GM12878 (cell line): ENCODE measurements around the gene HYAL4. TPM values are rescaled to one million over a fixed set of nuclear protein-coding genes. Genes with fewer than 3 reads are reported as not detected.

ENCODE experiments used
- CBFB ChIP-seq: IDR thresholded peaks from 2 replicates; pipeline ENCODE4 v1.6.1; 2016; ENCODE audit warnings: antibody characterized with exemption, low read depth
- CREB1 ChIP-seq: IDR thresholded peaks from 2 replicates; pipeline ENCODE4 v1.6.1; 2012; ENCODE audit warnings: low read depth, mild to moderate bottlenecking, inconsistent platforms
- CTCF ChIP-seq, 3 experiments: IDR thresholded peaks in 2 of 3; conservative IDR thresholded peaks in 1 of 3; 2 replicates each; pipeline ENCODE4 v1.5.1; 2011; ENCODE audit warnings: low read depth in 3 of 3, low read length in 3 of 3, mild to moderate bottlenecking in 3 of 3, control low read depth in 2 of 3, moderate library complexity in 2 of 3, inconsistent platforms in 1 of 3, mixed read lengths in 1 of 3; ENCODE audit not compliant: control insufficient read depth in 2 of 3, insufficient read depth in 1 of 3; ENCODE audit errors: extremely low read depth in 1 of 3
- ETV6 ChIP-seq, 2 experiments: fragments of 450-650 bp in 1 of 2; IDR thresholded peaks in 1 of 2; conservative IDR thresholded peaks in 1 of 2; 2 replicates each; pipeline ENCODE4 v1.6.1; 2014; ENCODE audit warnings: antibody characterized with exemption in 1 of 2, borderline replicate concordance in 1 of 2, low read depth in 1 of 2, mild to moderate bottlenecking in 1 of 2, moderate library complexity in 1 of 2
- GATAD2B ChIP-seq: fragments of 450-650 bp; conservative IDR thresholded peaks from 2 replicates; pipeline ENCODE4 v1.6.1; 2017; ENCODE audit warnings: low read depth, mild to moderate bottlenecking, moderate library complexity
- KAT2A ChIP-seq: conservative IDR thresholded peaks from 2 replicates; pipeline ENCODE4 v1.6.1; 2011; ENCODE audit warnings: low read depth, low read length; ENCODE audit not compliant: control insufficient read depth
- MEF2A ChIP-seq: IDR thresholded peaks from 2 replicates; pipeline ENCODE4 v1.6.1; 2011; ENCODE audit warnings: low read depth, mild to moderate bottlenecking, low read length, moderate library complexity; ENCODE audit not compliant: insufficient read depth
- MYB ChIP-seq: fragments of 150-350 bp; IDR thresholded peaks from 2 replicates; pipeline ENCODE4 v1.6.1; 2014; ENCODE audit warnings: mild to moderate bottlenecking, low read depth, low read length, borderline replicate concordance
- RCOR1 ChIP-seq: conservative IDR thresholded peaks from 2 replicates; pipeline ENCODE4 v1.6.1; 2012; ENCODE audit warnings: low read depth, low read length, improper control_type of control experiment
- SP1 ChIP-seq: IDR thresholded peaks from one replicate; pipeline ENCODE4 v1.6.1; 2011; ENCODE audit warnings: low read depth, low read length
- SPI1 ChIP-seq: IDR thresholded peaks from 2 replicates; pipeline ENCODE4 v1.6.1; 2011; ENCODE audit warnings: low read depth, mild to moderate bottlenecking, low read length, moderate library complexity, borderline replicate concordance; ENCODE audit not compliant: insufficient read depth
- SUPT20H ChIP-seq: IDR thresholded peaks from 2 replicates; pipeline ENCODE4 v1.6.1; 2011; ENCODE audit warnings: low read depth, mild to moderate bottlenecking, low read length, moderate library complexity, borderline replicate concordance; ENCODE audit not compliant: control insufficient read depth
- ZNF384 ChIP-seq: IDR thresholded peaks from 2 replicates; pipeline ENCODE4 v1.6.1; 2012; ENCODE audit warnings: low read depth, mild to moderate bottlenecking, low read length, improper control_type of control experiment, borderline replicate concordance
- polyA plus RNA-seq, 11 experiments: library from polyadenylated mRNA; depleted of rRNA in 4 of 11; unstranded in 6 of 11; stranded (reverse) in 5 of 11; fragments of >200 nt; fragmentation: Nextera tagmentation in 4 of 11; fragmentation: Illumina TruSeq in 1 of 11; extraction: Ambion mirVana in 4 of 11; extraction: Trizol in 1 of 11; gene quantifications; 1 replicate in 1 of 11; 2 replicates in 10 of 11; pipeline versions ENCODE4 v1.2.1 to v1.2.3, GENCODE V29; 2011 to 2016; ENCODE audit warnings: inconsistent platforms in 2 of 11, missing spikeins in 2 of 11, low read depth in 1 of 11
- total RNA-seq, 4 experiments: library from RNA; depleted of rRNA in 3 of 4; stranded (reverse); fragments of >200 nt in 3 of 4; fragmentation: Illumina TruSeq in 1 of 4; extraction: Trizol in 1 of 4; gene quantifications; 2 replicates each; pipeline versions ENCODE4 v1.2.1 to v1.2.3, GENCODE V29; 2013 to 2021
- TF ChIP-seq, protein P1 (sequence below): fragments of 450-650 bp; IDR thresholded peaks from 2 replicates; pipeline ENCODE4 v1.6.1; 2018; ENCODE audit warnings: mild to moderate bottlenecking, low read depth, moderate library complexity; ENCODE audit not compliant: partially characterized antibody
- TF ChIP-seq, protein P2 (sequence below): fragments of 450-650 bp; IDR thresholded peaks from 2 replicates; pipeline ENCODE4 v1.6.1; 2017; ENCODE audit warnings: antibody characterized with exemption, mild to moderate bottlenecking, moderate library complexity
- TF ChIP-seq, protein P3 (sequence below): fragments of 150-350 bp; IDR thresholded peaks from 2 replicates; pipeline ENCODE4 v1.6.1; 2016; ENCODE audit warnings: low read depth, low read length

Gene HYAL4
- total and polyA plus RNA-seq, 10 of the 15 experiments (the other 5 are each of a cell fraction or from before 2014, with no cell fraction given), result 0.14 to 0.88 (median 0.26) TPM; not detected in 1

- TF ChIP-seq MEF2A, result 0 out of 2 replicates have a peak, but pooled peaks have one; percentile 10
- TF ChIP-seq SPI1, result peak; percentile 25; the same call in 1 of the 2 replicates
- no peak for TF ChIP-seq MYB
- peak; percentile 57 for TF ChIP-seq SP1
- TF ChIP-seq, protein P1, sequence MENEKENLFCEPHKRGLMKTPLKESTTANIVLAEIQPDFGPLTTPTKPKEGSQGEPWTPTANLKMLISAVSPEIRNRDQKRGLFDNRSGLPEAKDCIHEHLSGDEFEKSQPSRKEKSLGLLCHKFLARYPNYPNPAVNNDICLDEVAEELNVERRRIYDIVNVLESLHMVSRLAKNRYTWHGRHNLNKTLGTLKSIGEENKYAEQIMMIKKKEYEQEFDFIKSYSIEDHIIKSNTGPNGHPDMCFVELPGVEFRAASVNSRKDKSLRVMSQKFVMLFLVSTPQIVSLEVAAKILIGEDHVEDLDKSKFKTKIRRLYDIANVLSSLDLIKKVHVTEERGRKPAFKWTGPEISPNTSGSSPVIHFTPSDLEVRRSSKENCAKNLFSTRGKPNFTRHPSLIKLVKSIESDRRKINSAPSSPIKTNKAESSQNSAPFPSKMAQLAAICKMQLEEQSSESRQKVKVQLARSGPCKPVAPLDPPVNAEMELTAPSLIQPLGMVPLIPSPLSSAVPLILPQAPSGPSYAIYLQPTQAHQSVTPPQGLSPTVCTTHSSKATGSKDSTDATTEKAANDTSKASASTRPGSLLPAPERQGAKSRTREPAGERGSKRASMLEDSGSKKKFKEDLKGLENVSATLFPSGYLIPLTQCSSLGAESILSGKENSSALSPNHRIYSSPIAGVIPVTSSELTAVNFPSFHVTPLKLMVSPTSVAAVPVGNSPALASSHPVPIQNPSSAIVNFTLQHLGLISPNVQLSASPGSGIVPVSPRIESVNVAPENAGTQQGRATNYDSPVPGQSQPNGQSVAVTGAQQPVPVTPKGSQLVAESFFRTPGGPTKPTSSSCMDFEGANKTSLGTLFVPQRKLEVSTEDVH, result no peak
- TF ChIP-seq, protein P2, sequence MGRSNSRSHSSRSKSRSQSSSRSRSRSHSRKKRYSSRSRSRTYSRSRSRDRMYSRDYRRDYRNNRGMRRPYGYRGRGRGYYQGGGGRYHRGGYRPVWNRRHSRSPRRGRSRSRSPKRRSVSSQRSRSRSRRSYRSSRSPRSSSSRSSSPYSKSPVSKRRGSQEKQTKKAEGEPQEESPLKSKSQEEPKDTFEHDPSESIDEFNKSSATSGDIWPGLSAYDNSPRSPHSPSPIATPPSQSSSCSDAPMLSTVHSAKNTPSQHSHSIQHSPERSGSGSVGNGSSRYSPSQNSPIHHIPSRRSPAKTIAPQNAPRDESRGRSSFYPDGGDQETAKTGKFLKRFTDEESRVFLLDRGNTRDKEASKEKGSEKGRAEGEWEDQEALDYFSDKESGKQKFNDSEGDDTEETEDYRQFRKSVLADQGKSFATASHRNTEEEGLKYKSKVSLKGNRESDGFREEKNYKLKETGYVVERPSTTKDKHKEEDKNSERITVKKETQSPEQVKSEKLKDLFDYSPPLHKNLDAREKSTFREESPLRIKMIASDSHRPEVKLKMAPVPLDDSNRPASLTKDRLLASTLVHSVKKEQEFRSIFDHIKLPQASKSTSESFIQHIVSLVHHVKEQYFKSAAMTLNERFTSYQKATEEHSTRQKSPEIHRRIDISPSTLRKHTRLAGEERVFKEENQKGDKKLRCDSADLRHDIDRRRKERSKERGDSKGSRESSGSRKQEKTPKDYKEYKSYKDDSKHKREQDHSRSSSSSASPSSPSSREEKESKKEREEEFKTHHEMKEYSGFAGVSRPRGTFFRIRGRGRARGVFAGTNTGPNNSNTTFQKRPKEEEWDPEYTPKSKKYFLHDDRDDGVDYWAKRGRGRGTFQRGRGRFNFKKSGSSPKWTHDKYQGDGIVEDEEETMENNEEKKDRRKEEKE, result no peak
- peak in 1 of 2 experiments; percentile 38; a peak in 1 of 4 replicates for TF ChIP-seq ETV6 (conservative IDR thresholded peaks at IDR 0.05 in 1 of 2, IDR thresholded peaks at IDR 0.05 in 1 of 2; ENCODE audit: borderline replicate concordance in 1 of 2, low read depth in 1 of 2)
- no peak for TF ChIP-seq SUPT20H
- no peak for TF ChIP-seq ZNF384
- no peak for TF ChIP-seq KAT2A
- TF ChIP-seq CBFB, result peak; percentile 88
- TF ChIP-seq RCOR1, result no peak
- TF ChIP-seq CREB1, result 0 out of 2 replicates have a peak, but pooled peaks have one; percentile 17
- TF ChIP-seq, protein P3, sequence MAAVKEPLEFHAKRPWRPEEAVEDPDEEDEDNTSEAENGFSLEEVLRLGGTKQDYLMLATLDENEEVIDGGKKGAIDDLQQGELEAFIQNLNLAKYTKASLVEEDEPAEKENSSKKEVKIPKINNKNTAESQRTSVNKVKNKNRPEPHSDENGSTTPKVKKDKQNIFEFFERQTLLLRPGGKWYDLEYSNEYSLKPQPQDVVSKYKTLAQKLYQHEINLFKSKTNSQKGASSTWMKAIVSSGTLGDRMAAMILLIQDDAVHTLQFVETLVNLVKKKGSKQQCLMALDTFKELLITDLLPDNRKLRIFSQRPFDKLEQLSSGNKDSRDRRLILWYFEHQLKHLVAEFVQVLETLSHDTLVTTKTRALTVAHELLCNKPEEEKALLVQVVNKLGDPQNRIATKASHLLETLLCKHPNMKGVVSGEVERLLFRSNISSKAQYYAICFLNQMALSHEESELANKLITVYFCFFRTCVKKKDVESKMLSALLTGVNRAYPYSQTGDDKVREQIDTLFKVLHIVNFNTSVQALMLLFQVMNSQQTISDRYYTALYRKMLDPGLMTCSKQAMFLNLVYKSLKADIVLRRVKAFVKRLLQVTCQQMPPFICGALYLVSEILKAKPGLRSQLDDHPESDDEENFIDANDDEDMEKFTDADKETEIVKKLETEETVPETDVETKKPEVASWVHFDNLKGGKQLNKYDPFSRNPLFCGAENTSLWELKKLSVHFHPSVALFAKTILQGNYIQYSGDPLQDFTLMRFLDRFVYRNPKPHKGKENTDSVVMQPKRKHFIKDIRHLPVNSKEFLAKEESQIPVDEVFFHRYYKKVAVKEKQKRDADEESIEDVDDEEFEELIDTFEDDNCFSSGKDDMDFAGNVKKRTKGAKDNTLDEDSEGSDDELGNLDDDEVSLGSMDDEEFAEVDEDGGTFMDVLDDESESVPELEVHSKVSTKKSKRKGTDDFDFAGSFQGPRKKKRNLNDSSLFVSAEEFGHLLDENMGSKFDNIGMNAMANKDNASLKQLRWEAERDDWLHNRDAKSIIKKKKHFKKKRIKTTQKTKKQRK, result no peak
- TF ChIP-seq GATAD2B, result peak; percentile 80; the same call in 1 of the 2 replicates
- no peak for TF ChIP-seq CTCF (IDR thresholded peaks at IDR 0.05 in 2 of 3, conservative IDR thresholded peaks at IDR 0.05 in 1 of 3; ENCODE audit: control insufficient read depth in 2 of 3, extremely low read depth in 1 of 3, insufficient read depth in 1 of 3, low read depth in 3 of 3, low read length in 3 of 3)
Observed at GRCh38 chr7:123823898-123824753, 20.8 kb upstream of the HYAL4 start (continued).
